ENCODE results near the gene INSYN1.
"Not testable (repeated sequence)": the region's sequence is repeated elsewhere in the genome, so short reads cannot be mapped to it uniquely, and the experiment has no call there.

The INSYN1 gene

GRCh38 chr15:73747847-73748590 lies 5.1 kb downstream of the INSYN1 start:
- no peak for DNase-seq

DNA sequence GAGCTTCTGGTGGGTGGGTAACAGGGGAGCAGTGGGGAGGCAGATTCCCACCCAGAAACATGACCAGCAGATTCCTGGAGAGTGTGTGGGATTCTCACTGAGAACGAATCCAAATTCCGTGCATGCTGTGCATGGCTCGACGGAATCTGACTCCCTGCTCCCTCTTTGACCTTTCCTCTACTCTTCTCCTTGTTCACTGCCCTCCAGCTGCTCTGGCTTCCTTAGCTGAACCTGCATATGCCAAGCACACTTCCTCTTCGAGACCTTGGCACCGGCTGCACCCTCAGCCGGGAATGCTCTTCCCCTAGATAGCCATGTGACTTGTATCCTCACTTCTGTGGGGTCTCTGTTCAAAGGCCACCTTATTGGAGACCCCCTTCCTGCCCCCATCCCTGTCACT lies 6.3 kb downstream of the INSYN1 start:
- no peak for DNase-seq

DNA sequence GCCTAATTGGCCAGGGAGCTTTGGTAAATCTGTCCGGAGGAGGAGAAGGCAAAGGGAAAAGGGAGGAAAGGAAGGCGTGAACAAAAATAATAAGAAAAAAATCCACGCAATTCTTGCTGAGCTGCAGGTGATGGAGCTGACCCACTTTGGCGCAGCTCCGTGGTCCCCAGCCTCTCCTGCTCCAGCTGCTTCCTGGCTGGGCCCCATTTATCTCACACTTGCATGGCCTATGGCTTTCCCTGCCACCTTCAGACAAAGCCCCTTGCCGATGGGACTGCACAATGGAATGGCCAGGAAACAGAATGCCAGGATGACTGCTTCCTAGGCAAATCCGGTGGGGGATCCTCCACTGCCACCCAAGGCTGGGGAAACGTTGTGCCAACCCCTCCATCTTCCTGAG lies 6.9 kb downstream of the INSYN1 start:
- no peak for DNase-seq

DNA sequence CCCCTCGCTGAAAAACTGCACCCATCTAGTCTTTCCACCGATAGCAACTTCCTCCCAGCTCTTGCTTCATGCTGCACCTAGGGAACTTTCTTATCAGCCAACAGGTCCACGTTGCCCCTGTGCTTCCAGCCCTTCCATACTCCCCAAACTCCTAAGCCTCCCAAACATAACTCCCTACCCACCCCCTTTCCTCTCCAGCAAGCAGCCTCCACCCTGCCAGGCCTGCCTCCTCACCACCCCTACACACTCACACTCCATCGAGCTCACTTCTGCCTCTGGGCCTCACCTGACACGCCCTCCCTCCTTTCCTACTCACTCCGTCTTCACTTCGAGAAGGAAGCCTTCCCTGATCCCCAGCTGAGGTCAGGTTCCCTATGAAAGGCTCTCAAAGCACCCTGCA lies 8.1 kb downstream of the INSYN1 start:
- DNase-seq = no peak

GRCh38 chr15:73744293-73744692 lies 8.9 kb downstream of the INSYN1 start:
- no peak for DNase-seq

- DNase-seq = no peak
Measured at GRCh38 chr15:73741321-73741836, 11.8 kb downstream of the INSYN1 start.

DNA sequence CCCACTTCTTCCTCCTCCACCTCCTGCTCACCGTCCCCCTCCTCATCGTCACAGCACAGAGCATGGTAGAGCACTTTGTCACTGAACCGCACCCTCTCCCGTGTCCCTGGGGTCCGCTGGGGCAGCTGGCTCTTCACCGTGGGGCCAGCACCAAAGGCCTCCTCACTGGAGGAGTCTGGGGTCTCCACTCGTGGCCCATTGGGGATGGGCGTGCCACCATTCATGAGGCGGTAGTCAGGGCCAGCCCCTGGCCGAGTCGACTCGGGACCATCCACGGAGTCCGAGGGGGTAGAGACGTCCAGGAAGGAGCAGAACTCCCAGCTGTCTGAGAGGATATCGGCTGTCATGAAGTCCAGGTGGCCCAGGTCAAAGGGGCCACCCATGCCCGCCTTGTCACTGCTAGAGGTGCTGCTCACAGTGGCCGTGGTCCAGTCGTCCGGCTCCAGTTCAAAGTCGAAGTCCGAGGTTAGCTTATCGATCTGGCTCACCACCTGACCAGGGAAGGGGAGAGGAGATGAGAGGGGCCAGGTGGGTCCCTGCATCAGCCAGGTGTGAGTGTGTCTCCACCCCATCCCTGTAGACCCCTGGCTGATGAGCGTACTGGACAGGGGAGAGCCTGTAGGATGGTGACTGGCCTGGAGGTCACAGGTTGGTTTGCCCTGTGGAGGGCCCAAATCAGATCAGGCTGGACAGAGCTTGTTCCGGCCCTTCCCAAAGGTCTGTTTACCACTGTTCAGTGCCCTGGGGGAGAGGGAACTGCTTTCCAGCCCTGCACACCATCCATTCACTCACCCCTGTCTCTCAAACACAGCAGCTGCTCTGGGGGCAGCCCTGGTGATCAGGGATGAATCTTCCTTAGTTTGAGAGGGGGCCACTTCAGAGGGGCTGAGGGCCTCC lies 12.8 kb downstream of the INSYN1 start:
- DNase-seq = no peak

DNA sequence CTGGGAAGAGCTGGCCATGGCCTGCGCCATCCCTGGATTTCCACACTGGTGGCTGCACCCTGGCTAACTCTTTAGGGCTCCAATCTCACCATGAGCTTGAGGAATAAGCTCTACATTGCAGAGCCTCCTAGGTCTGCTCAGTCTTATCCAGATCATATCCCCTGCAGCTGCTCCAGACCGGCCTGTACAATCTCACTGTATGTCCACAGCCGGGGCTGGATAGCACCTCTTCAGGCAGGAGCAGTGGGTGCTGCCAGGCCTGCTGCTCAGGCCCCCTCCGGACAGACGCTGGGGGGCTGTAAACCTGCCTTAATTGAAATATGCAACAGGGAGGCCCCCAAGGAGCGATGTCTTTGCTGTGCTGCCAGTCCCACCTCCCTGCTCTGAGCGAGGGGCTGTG lies 15.6 kb downstream of the INSYN1 start:
- no peak for DNase-seq

GRCh38 chr15:73732930-73733329 lies 20.2 kb downstream of the INSYN1 start:
- no peak for DNase-seq

DNA sequence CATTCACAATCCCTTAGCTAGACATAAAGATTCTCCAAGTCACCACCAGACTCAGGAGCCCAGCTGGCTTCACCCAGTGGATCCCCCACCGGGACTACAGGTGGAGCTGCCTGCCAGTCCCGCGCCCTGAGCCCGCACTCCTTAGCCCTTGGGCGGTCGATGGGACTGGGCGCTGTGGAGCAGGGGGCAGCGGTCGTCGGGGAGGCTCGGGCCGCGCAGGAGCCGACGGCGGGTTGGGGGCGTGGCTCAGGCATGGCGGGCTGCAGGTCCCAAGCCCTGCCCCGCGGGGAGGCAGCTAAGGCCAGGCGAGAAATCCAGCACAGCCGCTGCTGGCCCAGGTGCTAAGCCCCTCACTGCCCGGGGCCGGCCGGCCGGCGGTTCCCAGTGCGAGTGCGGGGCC lies 21.1 kb downstream of the INSYN1 start:
- not testable (repeated sequence) for DNase-seq

GRCh38 chr15:73727330-73727976 lies 25.7 kb downstream of the INSYN1 start:
- no peak for DNase-seq

DNA sequence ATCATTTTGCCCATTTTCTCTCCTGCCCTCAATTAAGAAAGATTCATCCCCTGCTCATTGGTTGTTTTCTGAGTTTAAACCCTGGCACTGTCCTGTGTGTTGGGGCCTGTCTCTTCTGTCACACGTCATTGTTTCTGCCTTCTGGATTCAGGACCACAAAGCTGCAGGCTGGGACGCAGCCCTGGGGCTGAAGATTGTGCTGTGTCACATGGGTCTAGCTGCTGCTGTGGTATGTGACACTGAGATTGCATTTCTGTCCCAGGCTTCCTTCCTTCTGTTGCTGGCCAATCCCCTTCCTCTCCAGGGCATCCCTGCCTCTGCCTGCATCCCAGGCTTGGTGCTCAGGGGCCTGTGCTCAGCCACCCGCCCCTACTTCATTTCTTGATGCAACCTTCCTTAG lies 28.9 kb downstream of the INSYN1 start:
- DNase-seq = no peak

GRCh38 chr15:73723191-73723590 lies 30.0 kb downstream of the INSYN1 start:
- DNase-seq = no peak

DNA sequence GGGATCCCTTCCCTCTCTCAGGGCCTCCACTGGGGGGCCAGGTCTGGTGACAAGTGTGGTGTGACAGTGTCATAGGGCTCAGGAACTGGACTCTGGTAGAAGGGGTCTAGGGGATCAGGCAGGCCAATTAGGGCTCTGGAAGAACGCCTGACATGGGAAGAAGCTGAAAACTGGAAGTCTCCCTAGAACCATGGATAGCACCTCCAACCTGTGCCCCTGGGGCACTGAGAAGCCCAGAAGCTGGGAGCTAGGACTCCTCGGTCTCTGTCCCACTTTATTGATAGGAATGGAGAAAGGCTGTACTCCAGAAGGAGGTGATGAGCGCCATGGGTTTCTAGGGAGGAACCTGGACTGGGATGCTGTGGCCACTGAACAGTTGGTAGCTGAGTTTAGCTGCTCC lies 30.7 kb downstream of the INSYN1 start:
- DNase-seq = no peak

DNA sequence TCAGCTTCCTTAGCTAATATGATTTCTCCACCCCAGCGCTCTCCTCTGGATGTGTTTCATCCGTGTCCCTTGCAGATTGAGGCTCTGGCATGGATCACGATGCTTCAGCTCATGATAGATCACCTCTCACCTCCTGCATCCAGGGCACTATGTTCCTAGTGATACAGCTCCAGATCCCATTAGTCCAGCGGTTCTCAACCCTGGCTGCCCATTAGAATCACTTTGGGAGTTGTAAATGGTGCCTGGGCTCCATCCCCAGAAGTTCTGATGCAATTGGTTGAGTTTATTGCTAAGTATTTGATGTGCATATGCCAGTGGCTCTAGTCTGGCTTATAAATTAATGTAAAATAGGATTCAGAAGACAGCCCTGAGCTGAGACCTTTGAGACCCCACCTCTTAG lies 34.5 kb downstream of the INSYN1 start:
- DNase-seq = no peak

DNA sequence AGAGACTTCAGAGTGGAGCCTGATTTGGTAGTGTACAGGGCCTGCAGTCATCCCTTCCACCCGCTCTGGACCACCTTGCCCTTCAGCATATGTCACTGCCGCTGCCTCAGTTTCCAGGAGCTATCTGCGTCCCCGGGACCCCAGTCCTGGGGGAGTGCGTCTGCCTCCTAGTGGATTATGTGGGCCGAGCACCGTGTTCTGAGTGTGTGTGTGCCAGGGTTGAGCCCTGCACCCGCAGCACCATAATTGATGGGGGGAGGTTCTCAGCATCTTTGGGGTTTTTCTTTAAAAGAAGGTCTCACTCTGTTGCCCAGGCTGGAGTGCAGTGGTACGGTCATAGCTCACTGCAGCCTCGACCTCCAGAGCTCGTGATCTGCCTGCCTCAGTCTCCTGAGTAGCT lies 35.3 kb downstream of the INSYN1 start:
- no peak for DNase-seq

- DNase-seq = no peak
Measured at GRCh38 chr15:73717206-73717605, 35.9 kb downstream of the INSYN1 start.

GRCh38 chr15:73716417-73716816 lies 36.7 kb downstream of the INSYN1 start:
- DNase-seq = no peak

GRCh38 chr15:73715417-73715816 lies 37.7 kb downstream of the INSYN1 start:
- DNase-seq = no peak

DNA sequence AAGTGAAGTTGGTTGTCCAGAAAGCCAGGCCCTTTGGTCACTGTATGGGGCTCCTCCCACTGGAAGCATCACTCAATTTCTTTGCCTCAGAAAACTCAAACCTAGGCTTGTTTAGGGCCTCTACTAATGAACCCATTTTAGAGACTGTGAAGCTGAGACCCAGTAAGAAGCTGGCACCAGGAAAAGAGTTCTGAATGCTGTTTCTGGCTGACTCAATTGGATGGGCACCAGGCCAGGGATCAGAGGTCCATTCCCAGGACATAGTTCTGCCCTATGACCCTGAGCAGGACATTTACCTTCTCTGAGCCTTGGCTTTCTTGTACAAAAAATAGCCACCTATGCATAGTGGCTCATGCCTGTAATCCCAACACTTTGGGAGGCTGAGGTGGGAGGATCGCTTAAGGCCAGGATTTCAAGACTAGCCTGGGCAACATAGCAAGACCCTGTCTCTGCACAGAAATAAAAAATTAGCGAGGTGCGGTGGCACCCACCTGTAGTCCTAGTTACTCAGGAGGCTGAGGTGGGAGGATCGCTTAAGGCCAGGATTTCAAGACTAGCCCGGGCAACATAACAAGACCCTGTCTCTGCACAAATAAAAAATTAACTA lies 38.4 kb downstream of the INSYN1 start:
- DNase-seq = no peak

- DNase-seq = no peak
Measured at GRCh38 chr15:73712107-73712506, 41.0 kb downstream of the INSYN1 start.

- DNase-seq = no peak
Measured at GRCh38 chr15:73711526-73711925, 41.6 kb downstream of the INSYN1 start.

- DNase-seq = no peak
Measured at GRCh38 chr15:73710321-73710720, 42.8 kb downstream of the INSYN1 start.

Data from activated CD4-positive, alpha-beta T cell treated with anti-CD3 and anti-CD28 coated beads for 48 hours (primary cell).